Retinal pigment epithelial cell (primary cell): ENCODE results near the gene EIF3J.
"Not testable (repeated sequence)": the region's sequence is repeated elsewhere in the genome, so short reads cannot be mapped to it uniquely, and the experiment has no call there.

Experiments
- DNase-seq: peaks from one replicate; pipeline ENCODE4 v3.0.0-alpha.2; 2010; ENCODE audit warnings: low read depth
- H3K4me3 ChIP-seq: 2 replicates; pipeline ENCODE4 v1.5.1; 2011; ENCODE audit warnings: mild to moderate bottlenecking, low read length, control low read depth, moderate library complexity
- CTCF ChIP-seq: conservative IDR thresholded peaks from 2 replicates; pipeline ENCODE4 v1.5.1; 2011; ENCODE audit warnings: low read depth, low read length, control low read depth, inconsistent platforms

The EIF3J gene

GRCh38 chr15:44542596-44542995 lies 5.6 kb downstream of the EIF3J start:
- DNase-seq, result no peak
- no peak for TF ChIP-seq CTCF
- H3K4me3 ChIP-seq, result no peak overlapping the region

GRCh38 chr15:44544745-44545144 lies 7.8 kb downstream of the EIF3J start:
- DNase-seq, H3K4me3 ChIP-seq: not testable (repeated sequence)

GRCh38 chr15:44545913-44546802 lies 9.2 kb downstream of the EIF3J start:
- no peak overlapping the region for H3K4me3 ChIP-seq
- peak; percentile 54 for TF ChIP-seq CTCF
- DNase-seq, result no peak

- not testable (repeated sequence) for H3K4me3 ChIP-seq, DNase-seq
Measured at GRCh38 chr15:44549152-44549551, 12.2 kb downstream of the EIF3J start.

GRCh38 chr15:44550256-44550655 lies 13.3 kb downstream of the EIF3J start:
- DNase-seq, result peak; percentile 43
- TF ChIP-seq CTCF, result peak; percentile 40
- no peak overlapping the region for H3K4me3 ChIP-seq

GRCh38 chr15:44550734-44551133 lies 13.8 kb downstream of the EIF3J start:
- H3K4me3 ChIP-seq, result no peak overlapping the region
- no peak for DNase-seq
- TF ChIP-seq CTCF, result no peak

GRCh38 chr15:44554934-44555723 lies 18.2 kb downstream of the EIF3J start:
- DNase-seq, result no peak
- TF ChIP-seq CTCF, result no peak
- no peak overlapping the region for H3K4me3 ChIP-seq

GRCh38 chr15:44560926-44561325 lies 24.0 kb downstream of the EIF3J start:
- H3K4me3 ChIP-seq, DNase-seq: not testable (repeated sequence)
